ENCODE results near the gene CNOT6.
"Not testable (repeated sequence)": the region's sequence is repeated elsewhere in the genome, so short reads cannot be mapped to it uniquely, and the experiment has no call there.

Gene CNOT6

GRCh38 chr5:180494060-180494509 lies at the start of gene CNOT6:
TSS of gene CNOT6 (plus strand) at chr5:180494379. CDS start at chr5:180529277, 34,898 bp downstream.
- peak; percentile 92 for DNase-seq

DNA sequence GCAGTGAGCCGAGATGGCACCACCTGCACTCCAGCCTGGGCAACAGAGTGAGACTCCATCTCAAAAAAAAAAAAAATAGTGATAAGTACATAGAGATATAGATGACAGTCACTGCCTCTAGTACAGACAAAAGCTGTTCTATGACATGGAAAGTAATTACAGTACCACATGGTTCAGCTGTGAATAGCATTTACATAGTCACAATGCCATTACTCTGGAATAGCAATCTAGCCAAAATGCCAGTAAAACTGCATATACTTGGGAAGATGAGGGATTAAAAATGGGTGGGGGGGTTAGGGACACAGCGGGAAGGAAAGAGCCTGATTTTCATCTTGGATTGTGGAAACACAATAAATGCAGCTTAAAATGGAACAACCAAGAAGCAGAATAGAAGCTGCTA lies 39.4 kb upstream of the CNOT6 start:
- DNase-seq: no peak

DNA sequence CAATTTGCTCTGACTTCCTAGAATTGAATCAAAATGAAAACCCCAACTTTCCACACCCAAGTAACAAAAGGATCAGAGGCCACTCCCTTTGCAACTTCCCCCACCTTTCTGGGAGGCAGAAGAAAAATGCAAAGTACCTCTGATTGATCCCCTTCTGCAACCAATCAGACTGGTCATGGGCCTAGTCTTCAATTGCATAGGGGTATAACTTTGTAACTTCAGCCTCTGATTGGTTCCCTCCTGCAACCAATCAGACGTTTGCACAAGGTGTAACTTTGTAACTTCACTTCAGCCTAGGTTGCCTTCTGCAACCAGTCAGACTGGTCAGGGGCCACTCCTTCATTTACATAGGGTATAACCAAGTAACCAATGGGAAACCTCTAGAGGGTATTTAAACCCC lies 38.3 kb upstream of the CNOT6 start:
- DNase-seq: no peak

- no peak for DNase-seq
Measured at GRCh38 chr5:180456792-180457191, 37.4 kb upstream of the CNOT6 start.

- DNase-seq: not testable (repeated sequence)
Measured at GRCh38 chr5:180458852-180459673, 35.1 kb upstream of the CNOT6 start.

- DNase-seq: not testable (repeated sequence)
Measured at GRCh38 chr5:180459674-180460142, 34.5 kb upstream of the CNOT6 start.

DNA sequence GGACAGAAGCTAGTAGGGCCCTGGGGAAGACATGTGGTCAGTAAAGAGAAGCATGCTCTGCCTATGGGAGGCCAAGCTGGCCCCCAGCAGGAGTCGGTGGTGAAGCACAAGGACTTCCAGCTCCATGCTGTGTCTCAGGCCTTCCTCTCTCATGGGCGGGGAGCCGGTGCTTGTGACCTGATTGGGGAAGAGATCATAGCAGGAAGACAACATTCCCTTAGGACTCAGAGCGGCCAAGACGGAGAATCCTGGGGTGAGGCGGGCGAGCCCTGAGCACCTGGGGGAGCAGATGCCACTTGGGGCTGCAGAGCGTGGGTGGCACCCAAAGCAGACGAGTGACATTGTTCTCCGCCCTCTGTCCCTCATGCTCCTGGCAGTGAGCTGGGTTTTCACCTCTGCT lies 33.3 kb upstream of the CNOT6 start:
- DNase-seq: no peak

DNA sequence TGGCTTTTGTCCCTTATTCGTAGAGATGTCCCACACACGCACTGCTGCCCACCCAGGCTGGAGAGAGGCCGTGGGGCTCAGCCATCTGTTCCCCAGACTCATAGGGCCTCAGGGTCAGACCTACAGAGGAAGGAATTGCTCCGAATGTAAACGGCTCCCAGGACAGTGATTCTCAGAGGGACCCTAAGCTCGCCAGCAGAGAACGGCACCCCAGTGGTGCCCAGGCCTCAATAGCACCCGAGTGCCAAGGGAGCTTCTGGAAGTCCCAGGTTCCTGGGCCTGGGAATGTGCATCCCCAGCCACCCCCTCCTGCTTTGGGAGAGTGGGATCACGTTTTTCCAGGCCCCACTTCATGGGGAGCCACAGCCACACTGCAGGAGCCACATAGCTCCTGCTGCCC lies 32.9 kb upstream of the CNOT6 start:
- no peak for DNase-seq

GRCh38 chr5:180463216-180463900 lies 30.8 kb upstream of the CNOT6 start:
- no peak for DNase-seq

- no peak for DNase-seq
Measured at GRCh38 chr5:180463916-180464602, 30.1 kb upstream of the CNOT6 start.

DNA sequence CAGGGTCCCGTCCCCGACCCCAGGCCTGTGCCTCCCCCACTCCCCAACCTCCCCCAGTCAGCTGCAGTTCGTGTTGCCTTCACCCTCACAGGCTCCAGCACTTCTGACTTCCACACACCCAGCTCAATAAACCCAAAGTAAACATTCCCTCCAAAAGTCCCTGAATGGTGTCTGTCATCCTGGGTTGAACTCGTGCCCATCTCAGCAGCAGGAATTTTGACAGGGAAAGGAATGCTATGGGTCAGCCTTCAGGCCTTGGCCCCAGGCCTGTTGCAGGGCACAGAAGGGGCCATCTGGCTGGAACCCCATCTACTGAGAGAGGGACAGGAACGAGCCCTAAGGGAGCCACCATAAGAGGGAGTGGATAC lies 29.6 kb upstream of the CNOT6 start:
- DNase-seq: no peak

GRCh38 chr5:180465052-180465451 lies 29.1 kb upstream of the CNOT6 start:
- not testable (repeated sequence) for DNase-seq

GRCh38 chr5:180466316-180466715 lies 27.9 kb upstream of the CNOT6 start:
- no peak for DNase-seq

DNA sequence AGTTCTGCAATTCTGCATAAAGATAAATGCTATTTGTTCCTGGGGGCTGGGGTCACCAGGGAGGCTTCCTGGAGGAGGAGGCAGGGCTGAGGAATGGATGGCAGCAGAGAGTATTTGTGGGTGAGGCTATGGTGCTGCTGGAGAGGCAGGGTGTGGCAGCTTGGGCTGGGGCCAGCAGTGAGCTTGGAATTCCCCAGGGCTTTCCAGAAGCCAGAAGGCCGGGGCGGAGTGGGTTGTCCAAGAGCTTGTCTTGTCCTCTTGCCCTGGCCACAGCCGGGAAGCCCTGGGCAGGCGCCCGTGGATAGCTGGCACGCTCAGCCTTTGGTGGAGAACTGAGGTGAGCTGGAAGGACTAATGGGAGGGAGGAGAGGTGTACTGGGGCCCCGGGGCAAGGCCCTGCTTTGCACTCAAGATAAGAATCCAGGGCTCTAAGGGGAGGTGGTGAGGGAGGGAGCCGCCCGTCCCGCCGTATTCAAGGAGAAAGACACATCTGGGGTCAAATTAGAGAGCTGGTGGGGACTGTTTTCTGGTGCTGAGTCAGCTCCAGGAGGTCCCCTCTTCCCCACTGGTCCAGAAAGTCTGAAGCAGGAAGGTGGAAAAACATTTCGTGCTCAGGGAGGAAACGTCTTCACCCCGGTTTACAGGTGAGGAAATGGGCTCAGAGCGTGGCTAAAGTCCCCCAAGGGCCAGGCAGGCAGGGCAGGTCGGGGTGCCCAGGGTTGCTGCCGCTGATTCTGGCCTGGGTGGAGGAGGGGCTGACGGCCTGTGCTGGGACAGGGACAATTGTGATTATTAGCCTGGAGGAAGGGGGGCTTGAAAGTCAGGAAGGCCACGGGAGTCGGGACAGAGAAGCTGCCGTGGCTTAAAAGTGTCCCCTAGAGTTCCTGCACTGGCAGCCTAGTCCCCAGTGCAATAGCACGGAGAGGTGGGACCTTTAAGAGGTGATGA lies 26.9 kb upstream of the CNOT6 start:
- DNase-seq: no peak

DNA sequence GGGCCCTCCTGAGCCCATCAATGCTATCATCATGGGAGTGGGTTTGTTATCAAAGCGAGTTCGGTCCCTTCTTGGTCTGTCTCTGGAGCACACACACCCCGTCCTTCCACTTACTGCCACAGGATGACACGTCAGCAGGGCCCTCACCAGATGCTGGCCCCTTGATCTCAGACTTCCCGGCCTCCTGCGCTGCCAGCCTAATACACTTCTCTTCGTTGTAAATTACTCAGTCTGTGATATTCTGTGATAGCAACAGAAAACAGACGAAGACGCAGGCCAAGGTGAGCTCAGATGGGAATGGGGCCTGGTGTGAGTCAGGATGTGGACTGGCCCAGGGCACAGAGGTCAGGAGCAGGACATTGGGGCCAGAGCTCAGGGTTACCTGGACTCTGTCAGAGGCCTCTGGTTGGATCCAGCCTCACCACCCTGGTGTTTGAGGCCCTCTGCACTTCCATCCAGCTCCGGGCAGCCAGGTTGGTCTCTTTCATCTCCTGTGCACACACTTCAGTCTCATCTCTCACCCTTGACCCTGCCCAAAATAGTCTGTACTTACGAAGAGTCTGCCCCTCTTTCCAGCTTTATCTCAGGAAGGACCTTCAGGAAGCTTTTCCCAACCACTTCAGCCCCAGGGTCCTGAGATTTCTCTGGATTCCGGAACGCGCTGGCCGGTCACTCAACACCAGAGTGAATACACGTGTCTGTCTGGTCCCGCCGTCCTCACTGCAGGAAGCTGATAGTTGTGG lies 26.0 kb upstream of the CNOT6 start:
- DNase-seq: no peak

- DNase-seq: no peak
Measured at GRCh38 chr5:180468732-180469585, 25.2 kb upstream of the CNOT6 start.

GRCh38 chr5:180469586-180469865 lies 24.7 kb upstream of the CNOT6 start:
- DNase-seq: no peak

- no peak for DNase-seq
Measured at GRCh38 chr5:180469866-180470265, 24.3 kb upstream of the CNOT6 start.

- DNase-seq: no peak
Measured at GRCh38 chr5:180470361-180470760, 23.8 kb upstream of the CNOT6 start.

- DNase-seq: peak; percentile 34
Measured at GRCh38 chr5:180470966-180471582, 23.1 kb upstream of the CNOT6 start.

Data from stimulated activated CD4-positive, alpha-beta T cell treated with anti-CD3 and anti-CD28 coated beads, Interleukin-1b, Interleukin-23, amount 100 ng/mL, for 48 hours (primary cell).